Umbilical cord (tissue), 2 donors: ENCODE results near the gene ARHGEF1. TPM values are rescaled to one million over a fixed set of nuclear protein-coding genes. Genes with fewer than 3 reads are reported as not detected.

Experiments
- DNase-seq: peaks from one replicate; pipeline ENCODE4 v3.0.0-alpha.2; 2015; ENCODE audit warnings: low spot score
- total RNA-seq: library from RNA; depleted of rRNA; stranded (reverse); fragments of >200 nt; gene quantifications from one replicate; pipeline ENCODE4 v1.2.3, GENCODE V29; 2014; ENCODE audit warnings: low replicate concordance; ENCODE audit not compliant: insufficient read depth

Gene ARHGEF1
- total RNA-seq, 1 donor from 2014 or later: 30.3 TPM

- DNase-seq: no peak
These were observed 35.8 kb downstream of the ARHGEF1 start for GRCh38 chr19:41918653-41919244.

GRCh38 chr19:41919948-41920712 is 37.1 kb downstream of the ARHGEF1 start:
- no peak for DNase-seq

GRCh38 chr19:41920882-41921576 is 38.0 kb downstream of the ARHGEF1 start:
- DNase-seq: no peak

GRCh38 chr19:41921577-41922576 is 38.9 kb downstream of the ARHGEF1 start:
- no peak for DNase-seq

- no peak for DNase-seq
These were observed 39.6 kb downstream of the ARHGEF1 start for GRCh38 chr19:41922585-41922984.

- DNase-seq: no peak
These were observed 40.2 kb downstream of the ARHGEF1 start for GRCh38 chr19:41923045-41923788.

- no peak for DNase-seq
These were observed 41.5 kb downstream of the ARHGEF1 start for GRCh38 chr19:41924151-41925145.

- no peak for DNase-seq
These were observed 42.4 kb downstream of the ARHGEF1 start for GRCh38 chr19:41925208-41926003.

- DNase-seq: no peak
These were observed 43.2 kb downstream of the ARHGEF1 start for GRCh38 chr19:41926028-41926762.

- no peak for DNase-seq
These were observed 43.9 kb downstream of the ARHGEF1 start for GRCh38 chr19:41926763-41927496.

GRCh38 chr19:41927497-41928192 is 44.7 kb downstream of the ARHGEF1 start:
- no peak for DNase-seq

GRCh38 chr19:41928221-41928683 is 45.3 kb downstream of the ARHGEF1 start, which contains the start of gene ERFL:
ERFL (minus strand) TSS chr19:41928449; CDS start chr19:41912919, 15,530 bp downstream.
- peak; percentile 21 for DNase-seq

GRCh38 chr19:41928754-41929535 is 46.0 kb downstream of the ARHGEF1 start:
- no peak for DNase-seq

- DNase-seq: no peak
These were observed 46.6 kb downstream of the ARHGEF1 start for GRCh38 chr19:41929536-41930071.

GRCh38 chr19:41930322-41930722 is 47.3 kb downstream of the ARHGEF1 start:
- no peak for DNase-seq
